LNCAP (cell line): ENCODE data around the gene TGFB3.

Experiments
- CTCF ChIP-seq: fragments of 450-650 bp; IDR thresholded peaks from 2 replicates; pipeline ENCODE4 v1.5.1; 2017; ENCODE audit warnings: mild to moderate bottlenecking

The TGFB3 gene

GRCh38 chr14:75944607-75945241 lies 37.1 kb downstream of the TGFB3 start:
- TF ChIP-seq CTCF: no peak

- no peak for TF ChIP-seq CTCF
Measured at GRCh38 chr14:75941030-75941429, 40.8 kb downstream of the TGFB3 start.

GRCh38 chr14:75939200-75939599 lies 42.6 kb downstream of the TGFB3 start:
- TF ChIP-seq CTCF: no peak

GRCh38 chr14:75934998-75935628 lies 46.7 kb downstream of the TGFB3 start:
- no peak for TF ChIP-seq CTCF

- no peak for TF ChIP-seq CTCF
Measured at GRCh38 chr14:75933712-75934296, 48.0 kb downstream of the TGFB3 start.

GRCh38 chr14:75928690-75929181 lies 53.1 kb downstream of the TGFB3 start:
- no peak for TF ChIP-seq CTCF

- no peak for TF ChIP-seq CTCF
Measured at GRCh38 chr14:75927564-75928087, 54.2 kb downstream of the TGFB3 start.
